GM23338 (cell line): ENCODE data around the gene SLC4A8. TPM values are rescaled to one million over a fixed set of nuclear protein-coding genes. Genes with fewer than 3 reads are reported as not detected.

Source experiments
- ATAC-seq: fragments of 200-7000 bp; cut with Tn5 transposase; 3 replicates; pipeline ENCODE4 v1.9.1; 2020
- DNase-seq: peaks from one replicate; pipeline ENCODE4 v3.0.0-alpha.2; 2015; ENCODE audit warnings: low spot score
- H2AFZ ChIP-seq: fragments of 200-600 bp; sonication (generic); 2 replicates; pipeline ENCODE4 v1.8.0; 2016; ENCODE audit warnings: antibody characterized with exemption, mild to moderate bottlenecking, moderate library complexity
- H3F3A ChIP-seq: fragments of 200-600 bp; sonication (generic); replicated peaks from 2 replicates; pipeline ENCODE4 v1.8.0; 2017; ENCODE audit warnings: antibody characterized with exemption, mixed run types, low read depth
- H3K27ac ChIP-seq: fragments of 200-600 bp; sonication (generic); 2 replicates; pipeline ENCODE4 v1.6.1; 2016; ENCODE audit warnings: low read depth
- H3K27me3 ChIP-seq: fragments of 200-600 bp; sonication (generic); 2 replicates; pipeline ENCODE4 v1.8.0; 2016; ENCODE audit warnings: mild to moderate bottlenecking, mixed run types, moderate library complexity; ENCODE audit not compliant: insufficient read depth
- H3K36me3 ChIP-seq: fragments of 200-600 bp; sonication (generic); 2 replicates; pipeline ENCODE4 v1.8.0; 2016; ENCODE audit warnings: mild to moderate bottlenecking; ENCODE audit not compliant: insufficient read depth
- H3K4me1 ChIP-seq: fragments of 200-600 bp; sonication (generic); 2 replicates; pipeline ENCODE4 v1.8.0; 2016; ENCODE audit warnings: mild to moderate bottlenecking, moderate library complexity; ENCODE audit not compliant: insufficient read depth
- H3K4me2 ChIP-seq: fragments of 200-600 bp; sonication (generic); 2 replicates; pipeline ENCODE4 v1.7.1; 2017; ENCODE audit warnings: mixed run types
- H3K4me3 ChIP-seq: fragments of 200-600 bp; sonication (generic); 2 replicates; pipeline ENCODE4 v1.6.1; 2016; ENCODE audit warnings: mixed run types
- H3K79me2 ChIP-seq: fragments of 200-600 bp; sonication (generic); replicated peaks from 2 replicates; pipeline ENCODE4 v1.8.0; 2017; ENCODE audit warnings: mild to moderate bottlenecking; ENCODE audit not compliant: insufficient read depth
- H3K9me2 ChIP-seq: fragments of 200-600 bp; sonication (generic); 2 replicates; pipeline ENCODE4 v1.8.0; 2017; ENCODE audit not compliant: insufficient read depth
- H4K20me1 ChIP-seq: fragments of 200-600 bp; sonication (generic); replicated peaks from 2 replicates; pipeline ENCODE4 v1.8.0; 2017; ENCODE audit warnings: mild to moderate bottlenecking; ENCODE audit not compliant: insufficient read depth
- H3K27ac Mint-ChIP-seq: 2 replicates; pipeline ENCODE4 v1.8.0; 2020; ENCODE audit warnings: inconsistent platforms, mild to moderate bottlenecking, moderate library complexity, mixed read lengths
- H3K27me3 Mint-ChIP-seq: 3 replicates; pipeline ENCODE4 v1.8.0; 2022; ENCODE audit warnings: low read depth, mild to moderate bottlenecking, moderate library complexity, mixed read lengths, inconsistent platforms; ENCODE audit not compliant: insufficient read depth, poor library complexity
- H3K36me3 Mint-ChIP-seq: 3 replicates; pipeline ENCODE4 v1.8.0; 2021; ENCODE audit warnings: low read depth, mild to moderate bottlenecking, inconsistent platforms, moderate library complexity, mixed read lengths
- H3K4me1 Mint-ChIP-seq: 3 replicates; pipeline ENCODE4 v1.8.0; 2020; ENCODE audit warnings: mild to moderate bottlenecking, inconsistent platforms, mixed read lengths
- H3K4me3 Mint-ChIP-seq: 3 replicates; pipeline ENCODE4 v1.8.0; 2021; ENCODE audit warnings: moderate library complexity, mild to moderate bottlenecking, inconsistent platforms, mixed read lengths
- H3K9me3 Mint-ChIP-seq: 3 replicates; pipeline ENCODE4 v1.8.0; 2020; ENCODE audit warnings: moderate library complexity, mild to moderate bottlenecking, inconsistent platforms, mixed read lengths
- JUNB ChIP-seq: IDR thresholded peaks from one replicate; pipeline ENCODE4 v1.6.1; 2016; ENCODE audit warnings: antibody characterized with exemption; ENCODE audit not compliant: unreplicated experiment
- polyA plus RNA-seq: library from polyadenylated mRNA; unstranded; fragments of >200 nt; fragmentation: Nextera tagmentation; extraction: Ambion mirVana; gene quantifications from 2 replicates; pipeline ENCODE4 v1.2.1, GENCODE V29; 2016
- total RNA-seq: library from RNA; depleted of rRNA; stranded (reverse); fragments of >200 nt; shearing (Covaris generic); gene quantifications from 2 replicates; pipeline ENCODE4 v1.2.3, GENCODE V29; 2014
- TF ChIP-seq, protein P1 (sequence below): IDR thresholded peaks from 2 replicates; pipeline ENCODE4 v1.6.1; 2016; ENCODE audit warnings: antibody characterized with exemption
- TF ChIP-seq, protein P2 (sequence below), 2 experiments: fragments of 200-600 bp in 1 of 2; sonication (generic) in 1 of 2; conservative IDR thresholded peaks; 2 replicates each; pipeline versions ENCODE4 v1.5.1 to v1.6.1; 2016 to 2017; ENCODE audit warnings: antibody characterized with exemption in 2 of 2, low read depth in 2 of 2, mild to moderate bottlenecking in 2 of 2, moderate library complexity in 1 of 2
- TF ChIP-seq, protein P3 (sequence below): fragments of 250-450 bp; sonication (Bioruptor Pico); IDR thresholded peaks from 2 replicates; pipeline ENCODE4 v1.5.0; 2020; ENCODE audit warnings: mild to moderate bottlenecking, moderate library complexity

The SLC4A8 gene
- total and polyA plus RNA-seq, 2 experiments from 2014 or later, result 7.6 to 9.2 TPM

DNA sequence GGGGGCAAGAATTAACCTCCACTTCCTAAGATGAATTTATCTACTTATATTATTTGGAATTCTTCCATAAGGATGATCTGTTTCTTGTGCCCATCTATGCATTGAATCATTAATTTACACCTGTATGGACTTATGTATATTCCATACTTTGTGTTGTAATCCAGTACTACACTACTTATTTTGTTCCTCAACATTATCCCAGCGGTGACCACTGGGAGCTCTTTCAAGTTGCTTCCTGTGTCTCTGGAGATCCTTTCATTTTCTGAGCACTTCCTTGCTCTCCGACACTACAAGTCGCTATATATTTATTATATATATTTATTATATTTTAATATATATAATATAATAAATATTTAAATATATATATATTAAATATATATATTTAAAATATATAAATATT is 111.5 kb downstream of the SLC4A8 start:
- Mint-ChIP-seq H3K27ac (no peak overlapping the region), H3K9me3 (no peaks in the 10 kb centered on the region), H3K4me1 (peaks cover 36% of the 10 kb centered on the region), H3K4me3 (no peak overlapping the region), H3K27me3 (peaks cover 11% of the 10 kb centered on the region), H3K36me3 (no peaks in the 10 kb centered on the region)
- Histone ChIP-seq H4K20me1 (no peaks in the 10 kb centered on the region), H3K4me1 (peaks cover 15% of the 10 kb centered on the region), H2AFZ (no peak overlapping the region), H3K4me2 (no peak overlapping the region), H3F3A (0 out of 2 replicates have a peak, but pooled peaks cover 3% of the 10 kb centered on the region), H3K36me3 (no peaks in the 10 kb centered on the region; the same call in 1 of the 2 replicates), H3K27me3 (no peaks in the 10 kb centered on the region), H3K4me3 (no peak overlapping the region), H3K79me2 (no peaks in the 10 kb centered on the region), H3K27ac (no peak overlapping the region), H3K9me2 (no peaks in the 10 kb centered on the region)
- ATAC-seq, result no peak
- TF ChIP-seq, protein P1, sequence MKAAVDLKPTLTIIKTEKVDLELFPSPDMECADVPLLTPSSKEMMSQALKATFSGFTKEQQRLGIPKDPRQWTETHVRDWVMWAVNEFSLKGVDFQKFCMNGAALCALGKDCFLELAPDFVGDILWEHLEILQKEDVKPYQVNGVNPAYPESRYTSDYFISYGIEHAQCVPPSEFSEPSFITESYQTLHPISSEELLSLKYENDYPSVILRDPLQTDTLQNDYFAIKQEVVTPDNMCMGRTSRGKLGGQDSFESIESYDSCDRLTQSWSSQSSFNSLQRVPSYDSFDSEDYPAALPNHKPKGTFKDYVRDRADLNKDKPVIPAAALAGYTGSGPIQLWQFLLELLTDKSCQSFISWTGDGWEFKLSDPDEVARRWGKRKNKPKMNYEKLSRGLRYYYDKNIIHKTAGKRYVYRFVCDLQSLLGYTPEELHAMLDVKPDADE, result no peak
- TF ChIP-seq, protein P2, sequence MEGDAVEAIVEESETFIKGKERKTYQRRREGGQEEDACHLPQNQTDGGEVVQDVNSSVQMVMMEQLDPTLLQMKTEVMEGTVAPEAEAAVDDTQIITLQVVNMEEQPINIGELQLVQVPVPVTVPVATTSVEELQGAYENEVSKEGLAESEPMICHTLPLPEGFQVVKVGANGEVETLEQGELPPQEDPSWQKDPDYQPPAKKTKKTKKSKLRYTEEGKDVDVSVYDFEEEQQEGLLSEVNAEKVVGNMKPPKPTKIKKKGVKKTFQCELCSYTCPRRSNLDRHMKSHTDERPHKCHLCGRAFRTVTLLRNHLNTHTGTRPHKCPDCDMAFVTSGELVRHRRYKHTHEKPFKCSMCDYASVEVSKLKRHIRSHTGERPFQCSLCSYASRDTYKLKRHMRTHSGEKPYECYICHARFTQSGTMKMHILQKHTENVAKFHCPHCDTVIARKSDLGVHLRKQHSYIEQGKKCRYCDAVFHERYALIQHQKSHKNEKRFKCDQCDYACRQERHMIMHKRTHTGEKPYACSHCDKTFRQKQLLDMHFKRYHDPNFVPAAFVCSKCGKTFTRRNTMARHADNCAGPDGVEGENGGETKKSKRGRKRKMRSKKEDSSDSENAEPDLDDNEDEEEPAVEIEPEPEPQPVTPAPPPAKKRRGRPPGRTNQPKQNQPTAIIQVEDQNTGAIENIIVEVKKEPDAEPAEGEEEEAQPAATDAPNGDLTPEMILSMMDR (conservative IDR thresholded peaks at IDR 0.05; ENCODE audit: low read depth in 2 of 2), result 0 out of 4 replicates have a peak, but pooled peaks of 1 of the 2 experiments have one; percentile 18
- peak; percentile 48 for DNase-seq

DNA sequence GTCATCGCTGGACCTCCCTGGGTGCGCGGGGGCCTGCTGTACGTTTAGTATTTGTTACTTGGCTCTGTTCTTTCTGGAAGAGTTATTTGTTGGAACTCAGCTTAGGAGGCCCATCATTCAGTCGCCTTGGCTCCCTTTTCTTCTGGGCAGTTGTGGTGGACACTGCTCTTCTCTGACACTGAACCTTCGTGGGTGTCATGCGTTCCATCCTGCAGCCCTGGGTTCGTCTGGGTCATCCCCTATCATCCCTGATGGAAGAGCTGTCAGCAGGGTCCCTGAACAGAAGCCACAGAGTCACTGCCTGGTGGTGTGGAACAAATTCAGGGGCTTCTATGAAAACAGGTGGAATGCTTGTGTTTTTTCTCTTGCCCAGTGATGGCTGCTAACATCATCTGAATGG is 113.5 kb downstream of the SLC4A8 start:
- H3K79me2 ChIP-seq, result no peaks in the 10 kb centered on the region
- Mint-ChIP-seq H3K27me3 (peaks cover 14% of the 10 kb centered on the region), H3K36me3 (no peaks in the 10 kb centered on the region), H3K4me3 (no peak overlapping the region), H3K27ac (no peak overlapping the region), H3K4me1 (peaks cover 38% of the 10 kb centered on the region), H3K9me3 (no peaks in the 10 kb centered on the region)
- ATAC-seq (no peak), DNase-seq (no peak)
- H3K27me3 ChIP-seq, result no peaks in the 10 kb centered on the region
- no peak overlapping the region for H3K27ac ChIP-seq
- no peak overlapping the region for H3K4me3 ChIP-seq
- peaks cover 10% of the 10 kb centered on the region for H3K4me1 ChIP-seq
- no peak overlapping the region for H2AFZ ChIP-seq
- H3F3A ChIP-seq, result 0 out of 2 replicates have a peak, but pooled peaks cover 3% of the 10 kb centered on the region
- H3K4me2 ChIP-seq, result no peak overlapping the region
- no peaks in the 10 kb centered on the region for H3K9me2 ChIP-seq
- no peaks in the 10 kb centered on the region for H4K20me1 ChIP-seq
- H3K36me3 ChIP-seq, result no peaks in the 10 kb centered on the region; the same call in 1 of the 2 replicates
- TF ChIP-seq, protein P3, sequence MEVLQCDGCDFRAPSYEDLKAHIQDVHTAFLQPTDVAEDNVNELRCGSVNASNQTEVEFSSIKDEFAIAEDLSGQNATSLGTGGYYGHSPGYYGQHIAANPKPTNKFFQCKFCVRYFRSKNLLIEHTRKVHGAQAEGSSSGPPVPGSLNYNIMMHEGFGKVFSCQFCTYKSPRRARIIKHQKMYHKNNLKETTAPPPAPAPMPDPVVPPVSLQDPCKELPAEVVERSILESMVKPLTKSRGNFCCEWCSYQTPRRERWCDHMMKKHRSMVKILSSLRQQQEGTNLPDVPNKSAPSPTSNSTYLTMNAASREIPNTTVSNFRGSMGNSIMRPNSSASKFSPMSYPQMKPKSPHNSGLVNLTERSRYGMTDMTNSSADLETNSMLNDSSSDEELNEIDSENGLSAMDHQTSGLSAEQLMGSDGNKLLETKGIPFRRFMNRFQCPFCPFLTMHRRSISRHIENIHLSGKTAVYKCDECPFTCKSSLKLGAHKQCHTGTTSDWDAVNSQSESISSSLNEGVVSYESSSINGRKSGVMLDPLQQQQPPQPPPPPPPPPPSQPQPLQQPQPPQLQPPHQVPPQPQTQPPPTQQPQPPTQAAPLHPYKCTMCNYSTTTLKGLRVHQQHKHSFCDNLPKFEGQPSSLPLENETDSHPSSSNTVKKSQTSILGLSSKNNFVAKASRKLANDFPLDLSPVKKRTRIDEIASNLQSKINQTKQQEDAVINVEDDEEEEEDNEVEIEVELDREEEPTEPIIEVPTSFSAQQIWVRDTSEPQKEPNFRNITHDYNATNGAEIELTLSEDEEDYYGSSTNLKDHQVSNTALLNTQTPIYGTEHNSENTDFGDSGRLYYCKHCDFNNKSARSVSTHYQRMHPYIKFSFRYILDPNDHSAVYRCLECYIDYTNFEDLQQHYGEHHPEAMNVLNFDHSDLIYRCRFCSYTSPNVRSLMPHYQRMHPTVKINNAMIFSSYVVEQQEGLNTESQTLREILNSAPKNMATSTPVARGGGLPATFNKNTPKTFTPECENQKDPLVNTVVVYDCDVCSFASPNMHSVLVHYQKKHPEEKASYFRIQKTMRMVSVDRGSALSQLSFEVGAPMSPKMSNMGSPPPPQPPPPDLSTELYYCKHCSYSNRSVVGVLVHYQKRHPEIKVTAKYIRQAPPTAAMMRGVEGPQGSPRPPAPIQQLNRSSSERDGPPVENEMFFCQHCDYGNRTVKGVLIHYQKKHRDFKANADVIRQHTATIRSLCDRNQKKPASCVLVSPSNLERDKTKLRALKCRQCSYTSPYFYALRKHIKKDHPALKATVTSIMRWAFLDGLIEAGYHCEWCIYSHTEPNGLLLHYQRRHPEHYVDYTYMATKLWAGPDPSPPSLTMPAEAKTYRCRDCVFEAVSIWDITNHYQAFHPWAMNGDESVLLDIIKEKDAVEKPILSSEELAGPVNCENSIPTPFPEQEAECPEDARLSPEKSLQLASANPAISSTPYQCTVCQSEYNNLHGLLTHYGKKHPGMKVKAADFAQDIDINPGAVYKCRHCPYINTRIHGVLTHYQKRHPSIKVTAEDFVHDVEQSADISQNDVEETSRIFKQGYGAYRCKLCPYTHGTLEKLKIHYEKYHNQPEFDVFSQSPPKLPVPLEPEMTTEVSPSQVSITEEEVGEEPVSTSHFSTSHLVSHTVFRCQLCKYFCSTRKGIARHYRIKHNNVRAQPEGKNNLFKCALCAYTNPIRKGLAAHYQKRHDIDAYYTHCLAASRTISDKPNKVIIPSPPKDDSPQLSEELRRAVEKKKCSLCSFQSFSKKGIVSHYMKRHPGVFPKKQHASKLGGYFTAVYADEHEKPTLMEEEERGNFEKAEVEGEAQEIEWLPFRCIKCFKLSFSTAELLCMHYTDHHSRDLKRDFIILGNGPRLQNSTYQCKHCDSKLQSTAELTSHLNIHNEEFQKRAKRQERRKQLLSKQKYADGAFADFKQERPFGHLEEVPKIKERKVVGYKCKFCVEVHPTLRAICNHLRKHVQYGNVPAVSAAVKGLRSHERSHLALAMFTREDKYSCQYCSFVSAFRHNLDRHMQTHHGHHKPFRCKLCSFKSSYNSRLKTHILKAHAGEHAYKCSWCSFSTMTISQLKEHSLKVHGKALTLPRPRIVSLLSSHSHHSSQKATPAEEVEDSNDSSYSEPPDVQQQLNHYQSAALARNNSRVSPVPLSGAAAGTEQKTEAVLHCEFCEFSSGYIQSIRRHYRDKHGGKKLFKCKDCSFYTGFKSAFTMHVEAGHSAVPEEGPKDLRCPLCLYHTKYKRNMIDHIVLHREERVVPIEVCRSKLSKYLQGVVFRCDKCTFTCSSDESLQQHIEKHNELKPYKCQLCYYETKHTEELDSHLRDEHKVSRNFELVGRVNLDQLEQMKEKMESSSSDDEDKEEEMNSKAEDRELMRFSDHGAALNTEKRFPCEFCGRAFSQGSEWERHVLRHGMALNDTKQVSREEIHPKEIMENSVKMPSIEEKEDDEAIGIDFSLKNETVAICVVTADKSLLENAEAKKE (CRISPR knock-in tag), result no peak
- no peak for TF ChIP-seq JUNB
